ENCODE data around the gene SLC17A9. TPM values are rescaled to one million over a fixed set of nuclear protein-coding genes. Genes with fewer than 3 reads are reported as not detected.
A peak's percentile ranks its signal among the peaks of the same experiment; 100 is the strongest.

The SLC17A9 gene
- total and polyA plus RNA-seq, 5 donors, result 1.5 to 4.8 (median 2.5) TPM

DNA sequence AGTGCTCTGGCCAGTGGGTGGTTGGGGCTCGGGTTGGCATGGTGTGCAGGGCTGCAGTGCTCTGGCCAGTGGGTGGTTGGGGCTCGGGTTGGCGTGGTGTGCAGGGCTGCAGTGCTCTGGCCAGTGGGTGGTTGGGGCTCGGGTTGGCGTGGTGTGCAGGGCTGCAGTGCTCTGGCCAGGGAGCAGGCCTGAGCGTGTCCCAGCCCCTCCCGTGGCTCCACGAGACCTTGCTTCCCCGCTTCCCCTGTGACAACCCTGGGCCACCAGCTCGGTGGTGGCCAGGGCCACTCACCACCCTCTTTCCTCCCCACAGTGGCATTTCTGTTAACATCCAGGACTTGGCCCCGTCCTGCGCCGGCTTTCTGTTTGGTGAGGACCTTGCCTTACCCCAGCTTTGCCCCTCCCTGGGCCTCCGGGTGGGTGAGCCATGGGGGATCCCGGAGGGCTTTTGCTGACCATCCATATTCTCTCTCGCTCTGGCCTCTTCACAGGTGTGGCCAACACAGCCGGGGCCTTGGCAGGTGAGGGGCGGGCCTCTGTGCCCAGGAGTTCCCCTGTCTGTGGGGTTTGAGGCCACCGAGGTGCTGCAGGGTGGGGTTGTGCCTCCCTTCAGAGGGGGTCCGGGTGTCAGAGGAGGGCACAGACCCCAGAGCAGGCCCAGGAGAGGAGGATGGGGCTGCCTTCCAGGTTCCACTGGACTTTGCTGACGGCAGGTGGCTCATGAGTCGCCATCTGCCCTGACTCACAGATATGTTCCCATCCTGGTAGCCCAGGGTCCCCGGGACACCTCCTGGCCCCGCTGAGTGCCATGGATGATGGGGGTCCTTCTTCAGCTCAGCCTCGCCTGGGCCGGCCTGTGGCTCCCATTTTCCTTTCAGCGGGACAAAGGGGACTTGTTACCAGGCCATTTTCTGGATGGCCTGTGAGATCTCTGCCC lies 14.0 kb downstream of the SLC17A9 start:
- no peaks in the 10 kb centered on the region for H3K27me3 ChIP-seq (ENCODE audit: control insufficient read depth, insufficient read depth)
- ATAC-seq (no peak), DNase-seq (peak in 2 of 3 donors; percentile 35 to 41)
- H3K9me3 ChIP-seq (ENCODE audit: control insufficient read depth, low read length), result no peaks in the 10 kb centered on the region
- intact Hi-C loops (cut with DNase I), result no loop called here
- 94% methylated on average over 26 of the region's 27 CpGs for WGBS
- no peaks in the 10 kb centered on the region for H3K4me1 ChIP-seq (ENCODE audit: control insufficient read depth, insufficient read depth, low read length)
- no peak overlapping the region for H3K4me3 ChIP-seq (ENCODE audit: low read length)
- no peak overlapping the region for H3K27ac ChIP-seq (ENCODE audit: low read length)

GRCh38 chr20:62967149-62967501 lies 14.6 kb downstream of the SLC17A9 start:
- peak in 2 of 3 donors; percentile 24 for DNase-seq
- intact Hi-C loops (cut with DNase I), result no loop called here
- no peak overlapping the region for H3K4me3 ChIP-seq (ENCODE audit: low read length)
- no peak for ATAC-seq
- 95% methylated on average over 6 of the region's 6 CpGs for WGBS
- H3K9me3 ChIP-seq (ENCODE audit: control insufficient read depth, low read length), result no peaks in the 10 kb centered on the region
- H3K27ac ChIP-seq (ENCODE audit: low read length), result no peak overlapping the region
- H3K4me1 ChIP-seq (ENCODE audit: control insufficient read depth, insufficient read depth, low read length), result no peaks in the 10 kb centered on the region
- no peaks in the 10 kb centered on the region for H3K27me3 ChIP-seq (ENCODE audit: control insufficient read depth, insufficient read depth)

GRCh38 chr20:62967628-62968351 lies 15.3 kb downstream of the SLC17A9 start:
- 92% methylated on average over 27 of the region's 27 CpGs for WGBS
- ATAC-seq (no peak), DNase-seq (peak in 2 of 3 donors; percentile 38 to 41)
- H3K27me3 ChIP-seq (ENCODE audit: control insufficient read depth, insufficient read depth), result no peaks in the 10 kb centered on the region
- H3K9me3 ChIP-seq (ENCODE audit: control insufficient read depth, low read length), result no peaks in the 10 kb centered on the region
- H3K4me1 ChIP-seq (ENCODE audit: control insufficient read depth, insufficient read depth, low read length), result no peaks in the 10 kb centered on the region
- intact Hi-C loops (cut with DNase I), result no loop called here
- no peak overlapping the region for H3K4me3 ChIP-seq (ENCODE audit: low read length)
- H3K27ac ChIP-seq (ENCODE audit: low read length), result no peak overlapping the region

DNA sequence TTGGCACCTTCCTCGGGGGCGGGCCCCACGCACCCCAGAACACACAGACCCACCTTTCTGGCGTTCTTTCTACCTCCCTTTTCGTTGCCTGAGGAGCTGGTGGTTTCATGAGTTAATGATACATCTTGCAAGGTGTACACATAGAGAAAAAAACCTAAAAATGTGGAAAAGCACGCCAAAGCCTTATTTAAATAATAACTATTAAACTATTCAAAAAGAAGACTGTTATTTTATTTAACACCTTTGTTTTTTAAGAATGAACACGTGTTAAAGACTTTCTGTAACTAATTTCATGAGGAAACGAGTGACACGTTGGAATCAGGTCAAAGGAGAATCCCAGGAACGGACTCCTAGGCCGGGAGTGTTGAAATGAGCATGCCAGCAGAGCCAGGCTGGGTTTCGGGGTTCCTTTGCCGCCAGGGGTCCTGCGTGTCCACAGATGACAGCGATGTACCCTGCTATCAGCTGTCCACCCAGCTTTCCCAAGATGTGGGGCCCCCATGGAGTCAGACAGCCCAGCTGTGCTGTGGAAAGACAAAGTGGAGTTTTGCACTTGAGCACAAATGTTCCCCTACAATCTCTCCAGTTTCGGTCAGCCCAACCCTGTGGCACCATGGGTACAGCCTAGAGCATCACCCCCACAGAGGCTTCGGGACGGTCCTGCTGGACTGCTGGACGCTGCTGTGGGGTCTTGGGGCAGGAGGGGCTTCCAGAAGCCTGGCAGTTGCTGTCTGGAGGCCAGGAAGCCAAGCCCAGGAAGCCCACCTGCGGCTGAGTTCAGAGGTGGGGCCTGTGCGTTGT lies 16.1 kb downstream of the SLC17A9 start:
- no peak overlapping the region for H3K27ac ChIP-seq (ENCODE audit: low read length)
- no peak for ATAC-seq
- H3K9me3 ChIP-seq (ENCODE audit: control insufficient read depth, low read length), result no peaks in the 10 kb centered on the region
- intact Hi-C loops (cut with DNase I), result no loop called here
- WGBS, result 71% methylated on average over 21 of the region's 21 CpGs
- no peak for DNase-seq
- H3K4me3 ChIP-seq (ENCODE audit: low read length), result no peak overlapping the region
- no peaks in the 10 kb centered on the region for H3K4me1 ChIP-seq (ENCODE audit: control insufficient read depth, insufficient read depth, low read length)
- H3K27me3 ChIP-seq (ENCODE audit: control insufficient read depth, insufficient read depth), result no peaks in the 10 kb centered on the region

GRCh38 chr20:62969179-62969760 lies 16.8 kb downstream of the SLC17A9 start:
- H3K4me1 ChIP-seq (ENCODE audit: control insufficient read depth, insufficient read depth, low read length), result no peaks in the 10 kb centered on the region
- no peak overlapping the region for H3K4me3 ChIP-seq (ENCODE audit: low read length)
- H3K27me3 ChIP-seq (ENCODE audit: control insufficient read depth, insufficient read depth), result no peaks in the 10 kb centered on the region
- intact Hi-C loops (cut with DNase I), result no loop called here
- WGBS, result 43% methylated on average over 16 of the region's 16 CpGs
- DNase-seq (no peak), ATAC-seq (no peak)
- H3K27ac ChIP-seq (ENCODE audit: low read length), result no peak overlapping the region
- H3K9me3 ChIP-seq (ENCODE audit: control insufficient read depth, low read length), result no peaks in the 10 kb centered on the region

GRCh38 chr20:62969939-62970306 lies 17.4 kb downstream of the SLC17A9 start:
- no peak for DNase-seq
- Histone ChIP-seq H3K4me1 (ENCODE audit: control insufficient read depth, insufficient read depth, low read length) (no peaks in the 10 kb centered on the region), H3K4me3 (ENCODE audit: low read length) (no peak overlapping the region), H3K27me3 (ENCODE audit: control insufficient read depth, insufficient read depth) (no peaks in the 10 kb centered on the region), H3K9me3 (ENCODE audit: control insufficient read depth, low read length) (no peaks in the 10 kb centered on the region), H3K27ac (ENCODE audit: low read length) (no peak overlapping the region)
- intact Hi-C loops (cut with DNase I), result no loop called here
- ATAC-seq, result no peak
- 78% methylated on average over 8 of the region's 8 CpGs for WGBS

- H3K27ac ChIP-seq (ENCODE audit: low read length), result no peak overlapping the region
Measured at GRCh38 chr20:62970307-62971210, 18.1 kb downstream of the SLC17A9 start.

DNA sequence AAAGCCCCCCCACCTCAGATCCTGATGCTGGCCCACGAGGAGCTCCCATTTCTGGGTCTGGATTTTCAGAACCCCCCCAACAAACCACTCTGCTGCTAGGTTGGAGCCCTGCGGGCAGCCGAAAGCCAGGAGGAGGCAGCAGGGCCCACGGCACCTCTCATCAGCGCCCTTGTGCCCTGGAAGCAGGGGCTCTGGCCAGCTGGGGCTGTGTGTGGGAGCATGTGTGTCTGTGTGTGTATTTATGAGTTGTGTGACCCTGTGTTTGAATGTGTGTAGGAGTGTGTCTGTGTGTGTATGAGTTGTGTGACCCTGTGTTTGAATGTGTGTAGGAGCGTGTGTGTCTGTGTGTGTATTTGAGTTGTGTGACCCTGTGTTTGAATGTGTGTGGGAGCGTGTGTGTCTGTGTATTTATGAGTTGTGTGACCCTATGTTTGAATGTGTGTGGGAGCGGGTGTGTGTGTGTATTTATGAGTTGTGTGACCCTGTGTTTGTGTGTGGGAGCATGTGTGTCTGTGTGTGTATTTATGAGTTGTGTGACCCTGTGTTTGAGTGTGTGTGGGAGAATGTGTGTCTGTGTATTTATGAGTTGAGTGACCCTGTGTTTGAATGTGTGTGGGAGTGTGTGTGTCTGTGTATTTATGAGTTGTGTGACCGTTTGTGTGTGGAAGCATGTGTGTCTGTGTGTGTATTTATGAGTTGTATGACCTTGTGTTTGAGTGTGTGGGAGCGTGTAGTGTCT lies 18.9 kb downstream of the SLC17A9 start:
- DNase-seq, result no peak
- ATAC-seq, result no peak
- Histone ChIP-seq H3K9me3 (ENCODE audit: control insufficient read depth, low read length) (no peaks in the 10 kb centered on the region), H3K27me3 (ENCODE audit: control insufficient read depth, insufficient read depth) (no peaks in the 10 kb centered on the region), H3K4me3 (ENCODE audit: low read length) (no peak overlapping the region), H3K27ac (ENCODE audit: low read length) (no peak overlapping the region), H3K4me1 (ENCODE audit: control insufficient read depth, insufficient read depth, low read length) (no peaks in the 10 kb centered on the region)
- WGBS, result 67% methylated on average over 10 of the region's 10 CpGs
- intact Hi-C loops (cut with DNase I), result no loop called here

More at GRCh38 chr20:62970307-62971210, 18.1 kb downstream of the SLC17A9 start:
- ATAC-seq, result no peak
- Histone ChIP-seq H3K9me3 (ENCODE audit: control insufficient read depth, low read length) (no peaks in the 10 kb centered on the region), H3K4me3 (ENCODE audit: low read length) (no peak overlapping the region), H3K27me3 (ENCODE audit: control insufficient read depth, insufficient read depth) (no peaks in the 10 kb centered on the region), H3K4me1 (ENCODE audit: control insufficient read depth, insufficient read depth, low read length) (no peaks in the 10 kb centered on the region)
- WGBS, result 68% methylated on average over 33 of the region's 33 CpGs
- intact Hi-C loops (cut with DNase I), result no loop called here
- DNase-seq, result no peak

- ATAC-seq (peak; percentile 90 to 91), DNase-seq (peak; percentile 86 to 95 (median 94))
- Histone ChIP-seq H3K27me3 (ENCODE audit: control insufficient read depth, insufficient read depth) (no peaks in the 10 kb centered on the region), H3K4me3 (ENCODE audit: low read length) (no peak overlapping the region), H3K9me3 (ENCODE audit: control insufficient read depth, low read length) (no peaks in the 10 kb centered on the region), H3K4me1 (ENCODE audit: control insufficient read depth, insufficient read depth, low read length) (no peaks in the 10 kb centered on the region), H3K27ac (ENCODE audit: low read length) (no peak overlapping the region)
- WGBS, result 6% methylated on average over 38 of the region's 38 CpGs
- intact Hi-C loops (cut with DNase I), result loop anchor here in 1 of 4 donors (2.0 kb wide), 1 partner anchor 37 kb away; no protein-coding TSS in a partner anchor
Measured at GRCh38 chr20:62971950-62972844, 19.7 kb downstream of the SLC17A9 start.

Measured in right cardiac atrium (tissue), 5 donors.